Measurements from ENCODE around the gene NFASC.

The NFASC gene

DNA sequence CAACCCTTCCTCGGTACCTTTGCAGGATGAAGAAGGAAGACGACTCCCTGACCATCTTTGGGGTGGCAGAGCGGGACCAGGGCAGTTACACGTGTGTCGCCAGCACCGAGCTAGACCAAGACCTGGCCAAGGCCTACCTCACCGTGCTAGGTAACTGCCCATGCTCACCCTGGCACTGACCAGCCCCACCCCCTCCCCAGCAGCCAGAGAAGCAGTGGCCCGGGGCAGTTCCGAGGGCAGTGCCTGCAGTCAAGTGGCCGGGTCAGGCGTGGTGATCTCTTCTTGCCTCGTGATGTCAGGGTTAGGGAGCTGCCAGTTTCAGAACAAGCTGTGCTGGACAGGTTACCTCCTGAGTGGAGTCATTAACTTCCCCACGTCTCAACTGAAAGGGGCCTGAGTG lies 106.0 kb downstream of the NFASC start:
- Mint-ChIP-seq H3K36me3 (ENCODE audit: low read depth) (no peaks in the 10 kb centered on the region), H3K4me3 (no peak overlapping the region), H3K4me1 (peaks cover 10% of the 10 kb centered on the region), H3K9me3 (no peaks in the 10 kb centered on the region), H3K27ac (no peak overlapping the region), H3K27me3 (peaks cover 3% of the 10 kb centered on the region)
- DNase-seq (no peak), ATAC-seq (no peak)

DNA sequence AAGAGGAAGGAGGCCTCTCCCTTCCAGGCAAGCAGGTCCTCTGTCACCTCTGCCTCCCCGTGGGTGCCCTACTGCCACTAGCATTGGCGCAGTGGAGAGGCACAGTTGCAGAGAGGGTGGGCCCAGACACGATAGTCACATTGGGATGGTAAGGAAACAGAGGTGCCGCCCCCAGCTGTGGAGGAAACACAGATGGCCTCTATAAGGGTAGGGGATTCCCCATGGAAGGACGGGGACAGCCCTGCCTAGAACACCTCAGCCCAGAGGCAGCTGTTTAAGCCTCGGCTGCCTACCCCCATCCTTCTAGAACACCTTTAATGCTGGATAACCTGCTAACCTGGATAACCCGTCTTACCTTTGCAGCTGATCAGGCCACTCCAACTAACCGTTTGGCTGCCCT lies 106.7 kb downstream of the NFASC start:
- Mint-ChIP-seq H3K4me1 (peaks cover 10% of the 10 kb centered on the region), H3K9me3 (no peaks in the 10 kb centered on the region), H3K27me3 (peaks cover 3% of the 10 kb centered on the region), H3K4me3 (no peak overlapping the region), H3K27ac (no peak overlapping the region), H3K36me3 (ENCODE audit: low read depth) (no peaks in the 10 kb centered on the region)
- peak; percentile 60 for ATAC-seq
- peak; percentile 18 for DNase-seq

GRCh38 chr1:204978782-204979181 lies 108.1 kb downstream of the NFASC start:
- Mint-ChIP-seq H3K36me3 (ENCODE audit: low read depth) (no peaks in the 10 kb centered on the region), H3K27ac (no peak overlapping the region), H3K9me3 (no peaks in the 10 kb centered on the region), H3K4me1 (peaks cover 10% of the 10 kb centered on the region), H3K27me3 (peaks cover 9% of the 10 kb centered on the region), H3K4me3 (no peak overlapping the region)
- no peak for DNase-seq
- ATAC-seq, result no peak

- no peaks in the 10 kb centered on the region for H3K9me3 Mint-ChIP-seq
- no peaks in the 10 kb centered on the region for H3K36me3 Mint-ChIP-seq (ENCODE audit: low read depth)
- H3K27ac Mint-ChIP-seq, result no peak overlapping the region
- DNase-seq, result no peak
- H3K4me1 Mint-ChIP-seq, result peaks cover 10% of the 10 kb centered on the region
- peaks cover 9% of the 10 kb centered on the region for H3K27me3 Mint-ChIP-seq
- no peak overlapping the region for H3K4me3 Mint-ChIP-seq
- no peak for ATAC-seq
These were observed 108.6 kb downstream of the NFASC start for GRCh38 chr1:204979306-204979705.

DNA sequence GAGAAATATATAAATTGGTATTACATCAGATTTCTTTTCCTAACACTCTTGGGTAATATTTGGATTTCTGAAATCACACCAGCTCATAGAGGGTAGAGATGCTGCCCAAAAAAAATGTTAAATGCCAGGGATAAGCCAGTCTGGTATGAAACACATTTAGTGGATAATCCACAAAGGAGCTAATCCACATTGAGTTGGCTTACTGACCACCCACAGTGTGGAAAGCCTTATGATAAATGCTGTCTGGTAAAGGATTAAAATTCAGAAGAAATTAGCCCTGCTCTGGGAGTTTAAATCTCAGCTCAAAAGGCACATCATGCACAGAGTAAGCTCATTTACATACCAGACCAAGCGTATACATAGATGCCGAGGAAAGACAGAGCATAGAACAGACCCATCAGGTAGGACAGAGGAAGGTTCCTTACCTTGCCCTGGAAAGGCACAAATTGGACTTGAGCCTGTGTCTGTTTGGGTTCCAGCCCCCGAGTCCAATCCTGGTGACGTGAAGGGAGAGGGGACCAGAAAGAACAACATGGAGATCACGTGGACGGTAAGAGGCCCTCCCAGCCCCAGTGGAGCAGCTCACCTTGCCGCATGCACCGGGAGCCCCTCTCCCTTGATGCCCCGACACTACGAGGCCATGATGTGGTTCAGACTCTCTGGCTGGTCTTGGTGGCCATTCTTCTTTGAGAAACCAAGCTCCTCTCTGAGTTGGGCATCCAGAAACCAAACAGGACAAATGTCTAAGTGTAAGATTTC lies 109.4 kb downstream of the NFASC start:
- peaks cover 6% of the 10 kb centered on the region for H3K27me3 Mint-ChIP-seq
- H3K9me3 Mint-ChIP-seq, result no peaks in the 10 kb centered on the region
- peaks cover 10% of the 10 kb centered on the region for H3K4me1 Mint-ChIP-seq
- no peak overlapping the region for H3K4me3 Mint-ChIP-seq
- no peak overlapping the region for H3K27ac Mint-ChIP-seq
- H3K36me3 Mint-ChIP-seq (ENCODE audit: low read depth), result no peaks in the 10 kb centered on the region
- ATAC-seq, result no peak
- no peak for DNase-seq

GRCh38 chr1:204980840-204981405 lies 110.3 kb downstream of the NFASC start:
- peaks cover 10% of the 10 kb centered on the region for H3K4me1 Mint-ChIP-seq
- H3K36me3 Mint-ChIP-seq (ENCODE audit: low read depth), result no peaks in the 10 kb centered on the region
- DNase-seq, result no peak
- no peak for ATAC-seq
- H3K9me3 Mint-ChIP-seq, result no peaks in the 10 kb centered on the region
- H3K4me3 Mint-ChIP-seq, result no peak overlapping the region
- H3K27me3 Mint-ChIP-seq, result peaks cover 6% of the 10 kb centered on the region
- no peak overlapping the region for H3K27ac Mint-ChIP-seq

DNA sequence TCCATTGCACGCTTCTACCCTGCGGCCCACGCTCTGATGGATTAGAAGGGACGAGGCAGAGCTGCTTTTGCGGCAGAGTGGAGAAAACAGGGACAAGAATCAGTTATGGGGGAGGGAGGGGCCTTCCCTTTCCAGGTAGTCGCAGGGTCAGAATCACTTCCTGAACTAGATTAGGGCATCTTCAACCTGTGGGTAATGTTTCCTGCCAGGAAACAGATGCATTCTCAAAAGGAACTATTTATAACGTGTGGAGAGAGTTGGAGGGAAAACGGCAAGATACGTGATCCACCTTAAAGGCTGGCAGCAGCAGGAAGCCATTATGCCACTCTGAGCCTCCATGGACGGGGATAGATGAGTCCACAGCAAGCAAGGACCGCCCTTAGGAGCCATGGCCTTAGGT lies 112.5 kb downstream of the NFASC start:
- no peak overlapping the region for H3K27ac Mint-ChIP-seq
- H3K36me3 Mint-ChIP-seq (ENCODE audit: low read depth), result no peaks in the 10 kb centered on the region
- no peak overlapping the region for H3K4me3 Mint-ChIP-seq
- no peaks in the 10 kb centered on the region for H3K9me3 Mint-ChIP-seq
- ATAC-seq, result no peak
- peaks cover 6% of the 10 kb centered on the region for H3K27me3 Mint-ChIP-seq
- no peak for DNase-seq
- no peaks in the 10 kb centered on the region for H3K4me1 Mint-ChIP-seq

- ATAC-seq (no peak), DNase-seq (no peak)
- H3K4me1 Mint-ChIP-seq, result no peaks in the 10 kb centered on the region
- no peak overlapping the region for H3K27ac Mint-ChIP-seq
- no peak overlapping the region for H3K4me3 Mint-ChIP-seq
- no peaks in the 10 kb centered on the region for H3K9me3 Mint-ChIP-seq
- H3K36me3 Mint-ChIP-seq (ENCODE audit: low read depth), result no peaks in the 10 kb centered on the region
- H3K27me3 Mint-ChIP-seq, result peaks cover 6% of the 10 kb centered on the region
These were observed 113.2 kb downstream of the NFASC start for GRCh38 chr1:204983881-204984280.

DNA sequence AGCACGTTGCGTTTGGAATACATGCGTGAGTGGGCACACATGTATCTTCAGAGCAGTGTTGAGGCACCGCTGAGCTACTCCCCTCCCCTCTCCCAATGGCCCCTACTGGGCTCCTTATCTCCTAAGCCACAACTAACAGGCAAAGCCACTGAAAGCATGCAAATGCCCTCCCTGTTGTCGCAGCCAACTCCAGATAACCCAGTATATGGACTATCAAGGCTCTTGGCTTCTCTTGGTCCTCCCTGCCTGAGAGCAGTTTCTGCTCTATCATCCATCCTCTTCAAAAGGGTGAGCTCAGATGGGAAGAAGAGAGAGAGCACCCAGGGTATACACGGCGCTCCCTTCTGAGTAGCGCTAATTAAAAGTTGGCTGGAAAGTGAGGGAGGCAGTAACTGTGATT lies 113.8 kb downstream of the NFASC start:
- DNase-seq (no peak), ATAC-seq (no peak)
- Mint-ChIP-seq H3K9me3 (no peaks in the 10 kb centered on the region), H3K4me3 (no peak overlapping the region), H3K4me1 (no peaks in the 10 kb centered on the region), H3K27ac (no peak overlapping the region), H3K27me3 (peaks cover 9% of the 10 kb centered on the region), H3K36me3 (ENCODE audit: low read depth) (no peaks in the 10 kb centered on the region)

DNA sequence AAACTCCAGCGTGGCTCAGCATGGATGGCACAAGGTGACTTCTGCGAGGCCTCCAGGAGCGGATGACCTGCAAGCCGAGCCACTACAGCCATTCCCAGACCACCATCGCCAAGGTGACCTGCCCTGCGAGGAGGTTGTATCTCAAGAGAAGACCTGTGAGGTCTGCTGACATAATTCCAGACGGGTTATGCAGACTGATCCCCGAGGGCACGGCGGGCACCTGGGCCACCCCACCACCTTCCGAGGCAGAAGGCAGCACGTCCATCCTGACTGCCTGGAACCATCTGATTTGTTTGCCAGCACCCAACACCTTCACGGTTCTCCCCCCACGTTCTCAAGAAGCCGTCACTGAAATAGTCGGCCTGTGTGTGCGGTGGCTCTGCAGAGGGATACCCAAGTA lies 115.5 kb downstream of the NFASC start:
- no peak overlapping the region for H3K4me3 Mint-ChIP-seq
- DNase-seq (no peak), ATAC-seq (no peak)
- no peaks in the 10 kb centered on the region for H3K36me3 Mint-ChIP-seq (ENCODE audit: low read depth)
- H3K27me3 Mint-ChIP-seq, result peaks cover 9% of the 10 kb centered on the region
- H3K9me3 Mint-ChIP-seq, result no peaks in the 10 kb centered on the region
- no peaks in the 10 kb centered on the region for H3K4me1 Mint-ChIP-seq
- no peak overlapping the region for H3K27ac Mint-ChIP-seq

- Mint-ChIP-seq H3K4me1 (peaks cover 8% of the 10 kb centered on the region), H3K27ac (no peak overlapping the region), H3K27me3 (peaks cover 7% of the 10 kb centered on the region), H3K36me3 (ENCODE audit: low read depth) (no peaks in the 10 kb centered on the region), H3K9me3 (no peaks in the 10 kb centered on the region), H3K4me3 (no peak overlapping the region)
- no peak for ATAC-seq
- DNase-seq, result no peak
These were observed 117.0 kb downstream of the NFASC start for GRCh38 chr1:204987689-204988088.

DNA sequence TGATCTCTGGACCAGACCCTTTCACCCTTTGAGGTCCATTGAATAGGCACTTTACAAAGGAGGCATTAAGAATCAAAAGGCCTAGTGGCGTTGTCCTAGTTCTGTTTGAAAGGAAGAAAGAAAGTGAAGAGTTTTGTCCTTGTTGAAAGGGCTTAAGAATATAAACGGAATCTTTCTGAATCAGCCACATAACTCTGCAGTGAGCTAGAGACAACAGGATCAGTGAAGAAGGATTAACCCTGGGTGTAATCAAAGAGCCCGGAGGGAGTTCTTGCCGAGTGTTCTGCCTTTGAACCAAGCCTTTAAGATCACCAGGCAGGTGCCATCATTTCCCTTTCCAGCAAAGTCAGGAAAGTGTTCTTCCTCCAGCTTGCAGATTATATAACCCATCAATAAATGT lies 117.5 kb downstream of the NFASC start:
- Mint-ChIP-seq H3K36me3 (ENCODE audit: low read depth) (no peaks in the 10 kb centered on the region), H3K27ac (no peak overlapping the region), H3K4me1 (peaks cover 13% of the 10 kb centered on the region), H3K4me3 (no peak overlapping the region), H3K9me3 (no peaks in the 10 kb centered on the region), H3K27me3 (peaks cover 3% of the 10 kb centered on the region)
- DNase-seq, result no peak
- no peak for ATAC-seq

- no peaks in the 10 kb centered on the region for H3K36me3 Mint-ChIP-seq (ENCODE audit: low read depth)
- no peak overlapping the region for H3K4me3 Mint-ChIP-seq
- H3K27me3 Mint-ChIP-seq, result peaks cover 3% of the 10 kb centered on the region
- DNase-seq, result peak; percentile 67
- H3K9me3 Mint-ChIP-seq, result no peaks in the 10 kb centered on the region
- no peak overlapping the region for H3K27ac Mint-ChIP-seq
- peaks cover 15% of the 10 kb centered on the region for H3K4me1 Mint-ChIP-seq
- peak; percentile 71 for ATAC-seq
These were observed 118.8 kb downstream of the NFASC start for GRCh38 chr1:204989266-204990058.

DNA sequence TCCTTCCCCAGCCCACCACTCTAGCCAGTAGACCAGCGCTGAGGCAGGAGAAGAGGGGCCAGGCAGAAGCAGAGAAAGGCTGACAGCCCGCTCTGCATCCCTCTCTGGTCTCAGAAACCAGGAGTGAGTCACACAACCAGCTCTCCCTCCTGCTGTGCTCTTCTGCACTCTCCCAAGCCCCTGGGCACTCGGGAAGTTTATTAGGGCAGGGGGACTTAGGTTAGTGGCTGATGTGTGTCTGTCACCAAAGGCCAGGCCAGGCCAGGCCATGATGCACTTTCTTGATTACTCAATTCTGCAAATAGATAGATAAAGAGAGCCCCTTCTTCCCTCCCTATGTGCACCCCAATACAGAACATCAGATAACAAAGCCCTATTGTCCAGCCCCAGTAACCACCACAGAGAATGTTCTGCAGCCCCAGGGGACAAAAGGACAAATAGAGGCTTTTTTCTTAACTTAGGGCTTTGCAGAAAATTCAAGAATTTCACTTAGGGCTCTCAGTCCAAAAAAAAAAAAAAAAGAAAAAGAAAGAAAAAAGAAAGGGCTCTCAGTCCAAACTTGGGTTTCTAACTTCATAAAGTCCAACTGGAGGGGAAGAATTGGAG lies 119.5 kb downstream of the NFASC start:
- no peak overlapping the region for H3K27ac Mint-ChIP-seq
- no peaks in the 10 kb centered on the region for H3K36me3 Mint-ChIP-seq (ENCODE audit: low read depth)
- no peak overlapping the region for H3K4me3 Mint-ChIP-seq
- no peaks in the 10 kb centered on the region for H3K9me3 Mint-ChIP-seq
- ATAC-seq, result no peak
- peaks cover 3% of the 10 kb centered on the region for H3K27me3 Mint-ChIP-seq
- H3K4me1 Mint-ChIP-seq, result peaks cover 15% of the 10 kb centered on the region
- no peak for DNase-seq
